GM21786 (cell line): ENCODE data around the gene MC3R.
"Not testable (repeated sequence)": the region's sequence is repeated elsewhere in the genome, so short reads cannot be mapped to it uniquely, and the experiment has no call there.

ENCODE experiments used
- ATAC-seq: cut with Tn5 transposase; IDR thresholded peaks from one replicate; pipeline ENCODE4 v1.9.1; 2021; ENCODE audit not compliant: unreplicated experiment

The MC3R gene

GRCh38 chr20:56247954-56248782 lies at the start of gene MC3R:
TSS of gene MC3R (plus strand) at chr20:56248732. CDS start at chr20:56248844, 112 bp downstream.
- ATAC-seq = peak; percentile 50

GRCh38 chr20:56200456-56200855 lies 48.1 kb upstream of the MC3R start:
- ATAC-seq = no peak

GRCh38 chr20:56202493-56203077 lies 45.9 kb upstream of the MC3R start:
- ATAC-seq = no peak

GRCh38 chr20:56204206-56204605 lies 44.3 kb upstream of the MC3R start:
- no peak for ATAC-seq

- ATAC-seq = no peak
These were observed 43.2 kb upstream of the MC3R start for GRCh38 chr20:56205346-56205745.

GRCh38 chr20:56207656-56208055 lies 40.9 kb upstream of the MC3R start:
- ATAC-seq = no peak

- ATAC-seq = no peak
These were observed 40.4 kb upstream of the MC3R start for GRCh38 chr20:56208121-56208520.

- ATAC-seq = no peak
These were observed 37.5 kb upstream of the MC3R start for GRCh38 chr20:56211051-56211450.

GRCh38 chr20:56212091-56212490 lies 36.4 kb upstream of the MC3R start:
- no peak for ATAC-seq

- no peak for ATAC-seq
These were observed 35.2 kb upstream of the MC3R start for GRCh38 chr20:56213321-56213720.

- no peak for ATAC-seq
These were observed 33.4 kb upstream of the MC3R start for GRCh38 chr20:56215115-56215514.

- no peak for ATAC-seq
These were observed 30.7 kb upstream of the MC3R start for GRCh38 chr20:56217829-56218228.

- not testable (repeated sequence) for ATAC-seq
These were observed 27.3 kb upstream of the MC3R start for GRCh38 chr20:56221186-56221585.

GRCh38 chr20:56222201-56222600 lies 26.3 kb upstream of the MC3R start:
- ATAC-seq = no peak

- no peak for ATAC-seq
These were observed 25.6 kb upstream of the MC3R start for GRCh38 chr20:56222945-56223344.

GRCh38 chr20:56223352-56223751 lies 25.2 kb upstream of the MC3R start:
- no peak for ATAC-seq

GRCh38 chr20:56228021-56228420 lies 20.5 kb upstream of the MC3R start:
- ATAC-seq = no peak

GRCh38 chr20:56229812-56230211 lies 18.7 kb upstream of the MC3R start:
- ATAC-seq = no peak

GRCh38 chr20:56234110-56234509 lies 14.4 kb upstream of the MC3R start:
- no peak for ATAC-seq

GRCh38 chr20:56237335-56237734 lies 11.2 kb upstream of the MC3R start:
- no peak for ATAC-seq

GRCh38 chr20:56244259-56244658 lies 4.3 kb upstream of the MC3R start:
- no peak for ATAC-seq

GRCh38 chr20:56245761-56246160 lies 2.8 kb upstream of the MC3R start:
- ATAC-seq = no peak
